Stimulated activated CD4-positive, alpha-beta T cell treated with anti-CD3 and anti-CD28 coated beads, Interleukin-2, amount 100 ng/mL, for 48 hours (primary cell): ENCODE measurements around the gene SPINK8.
"Not testable (repeated sequence)": the region's sequence is repeated elsewhere in the genome, so short reads cannot be mapped to it uniquely, and the experiment has no call there.

Source experiments
- DNase-seq, 2 donors: peaks; one replicate each; pipeline ENCODE4 v3.0.0-alpha.2; 2020

SPINK8 gene

GRCh38 chr3:48333346-48334245 is at the start of gene SPINK8:
Gene SPINK8 (minus strand): TSS chr3:48333661. CDS start chr3:48328341, 5,320 bp downstream.
- DNase-seq, result not testable (repeated sequence)

DNA sequence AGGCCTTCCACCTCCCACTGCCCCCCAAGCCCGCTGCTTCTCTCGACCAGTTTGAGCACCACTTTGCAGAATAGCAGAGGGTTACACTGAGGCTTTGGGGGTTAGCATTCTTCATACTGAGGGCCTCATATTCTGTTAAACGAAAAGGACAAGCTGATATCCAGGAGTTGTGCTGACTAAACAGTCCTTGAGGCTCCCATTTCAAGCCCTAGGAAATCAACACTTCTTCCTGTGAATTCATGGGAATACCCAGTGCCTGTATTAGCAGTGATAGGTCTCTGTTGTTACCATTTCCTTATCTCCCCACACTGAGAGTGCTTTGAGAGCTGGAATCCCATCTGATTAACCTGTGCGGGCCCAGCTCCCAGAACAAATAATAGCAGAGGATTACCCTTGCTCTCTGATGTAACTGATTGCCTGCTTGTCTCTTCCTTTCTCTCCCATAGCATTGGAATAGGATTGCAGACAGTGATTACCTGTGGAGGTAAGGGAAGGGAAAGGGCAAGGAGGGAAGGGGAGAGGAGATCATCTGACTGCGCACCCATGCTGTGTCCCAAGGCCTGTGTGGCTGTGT is 39.5 kb upstream of the SPINK8 start:
- DNase-seq, result no peak

DNA sequence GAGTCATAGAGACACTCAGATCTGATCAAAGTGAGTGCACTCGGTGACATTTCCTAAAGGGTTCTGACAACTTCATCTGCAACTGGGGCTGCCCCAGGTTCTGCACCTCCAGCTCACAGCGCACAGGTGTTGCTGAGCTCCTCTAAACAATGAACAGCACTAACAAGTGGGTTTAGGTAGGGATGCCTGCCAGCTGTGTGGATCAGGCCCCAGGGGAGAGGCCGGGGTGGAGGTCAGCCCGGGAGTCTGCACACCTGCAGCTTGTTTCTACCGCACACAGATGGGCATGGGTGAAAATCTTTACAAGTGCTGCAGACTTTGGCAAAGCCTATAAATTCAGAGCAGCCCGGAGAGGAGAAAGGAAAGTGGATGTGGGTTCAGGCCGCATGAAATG is 38.9 kb upstream of the SPINK8 start:
- no peak for DNase-seq

DNA sequence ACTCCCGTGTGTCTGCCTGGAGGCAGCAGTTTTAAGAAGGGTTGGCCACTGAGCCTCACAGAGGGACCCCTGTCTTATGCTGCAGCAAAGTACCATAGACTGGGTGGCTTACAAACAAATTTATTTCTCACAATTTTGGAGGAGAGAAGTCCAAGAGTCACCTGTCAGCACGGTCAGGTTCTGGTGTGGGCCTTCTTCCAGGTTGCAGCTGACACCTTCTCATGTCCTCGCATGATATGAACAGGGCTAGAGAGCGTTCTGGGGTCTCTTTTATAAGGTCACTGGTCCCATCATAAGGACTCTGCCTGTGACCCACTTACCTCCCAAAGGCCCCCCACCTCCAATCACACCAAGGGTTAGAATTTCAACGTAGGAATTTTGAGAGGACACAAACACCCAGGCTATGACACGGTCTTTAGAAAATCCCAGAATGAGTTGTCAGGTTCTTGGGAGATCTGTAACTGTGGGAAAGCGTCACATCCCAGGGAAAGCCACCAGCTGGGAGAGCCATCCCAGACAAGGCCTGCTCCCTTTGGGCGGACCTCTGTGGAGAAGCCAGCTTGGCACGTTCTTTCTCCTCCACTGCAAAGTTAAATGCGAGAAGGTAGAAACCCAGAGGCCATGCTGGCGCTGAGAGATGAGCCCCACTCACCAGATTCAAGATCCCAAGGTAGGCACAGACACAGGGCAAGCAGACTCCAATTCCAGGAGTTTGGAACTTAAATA is 38.4 kb upstream of the SPINK8 start, which contains the start of gene FBXW12:
TSS of gene FBXW12 (plus strand) at position 569 of the 726 bp plus-strand sequence. CDS start 549 bp downstream, outside the sequence.
- DNase-seq, result no peak

- no peak for DNase-seq
These were observed 36.9 kb upstream of the SPINK8 start for GRCh38 chr3:48370333-48370713.

DNA sequence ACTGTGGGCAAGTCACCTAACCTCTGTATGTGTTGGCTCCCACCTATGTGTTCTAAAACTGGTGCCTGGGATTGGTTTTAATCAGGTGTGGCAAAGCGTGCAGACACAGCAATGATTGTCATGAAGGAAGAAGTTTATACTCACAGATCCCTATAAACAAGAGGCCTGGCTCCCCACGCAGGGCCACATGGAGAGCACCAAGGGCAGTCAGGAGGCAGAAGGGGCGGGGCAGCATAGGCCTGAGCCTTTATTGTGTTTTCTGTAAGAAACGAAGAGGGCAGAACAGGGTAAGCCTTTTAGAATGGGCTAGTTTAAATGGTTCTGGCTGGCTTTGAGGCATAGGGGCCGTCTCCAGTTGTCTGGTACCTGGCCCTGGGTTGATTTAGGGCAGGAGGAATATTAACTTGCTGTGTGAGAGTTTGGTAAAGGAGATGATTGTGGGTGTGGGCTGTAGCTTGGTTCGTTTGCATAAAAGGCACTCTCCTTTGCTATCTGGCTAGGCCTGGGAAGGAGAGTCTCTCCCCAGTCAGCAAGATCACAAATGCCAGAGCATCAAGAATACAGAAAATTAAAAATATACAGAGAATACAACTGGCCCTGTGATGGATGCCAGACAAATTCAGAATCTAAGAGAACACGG is 36.4 kb upstream of the SPINK8 start:
- DNase-seq, result no peak

GRCh38 chr3:48367201-48367600 is 33.7 kb upstream of the SPINK8 start:
- DNase-seq, result no peak

DNA sequence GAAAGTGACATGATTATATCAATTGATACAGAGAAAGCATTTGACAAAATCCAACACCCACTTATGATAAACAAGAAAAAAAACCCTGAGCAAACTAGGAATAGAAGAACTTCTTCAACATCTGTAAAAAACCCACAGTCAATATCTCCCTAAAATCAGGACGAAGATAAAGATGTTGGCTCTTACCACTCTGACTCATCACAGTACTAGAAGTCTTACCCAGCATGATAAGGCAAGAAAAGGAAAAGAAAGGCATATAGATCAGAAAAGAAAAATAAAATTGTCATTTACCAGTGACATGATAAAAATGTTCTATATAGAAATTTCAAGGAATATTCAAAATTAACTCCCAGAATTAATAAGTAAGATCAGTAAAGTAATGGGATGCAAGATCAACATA is 31.4 kb upstream of the SPINK8 start:
- DNase-seq, result no peak

GRCh38 chr3:48361928-48362327 is 28.5 kb upstream of the SPINK8 start:
- no peak for DNase-seq

DNA sequence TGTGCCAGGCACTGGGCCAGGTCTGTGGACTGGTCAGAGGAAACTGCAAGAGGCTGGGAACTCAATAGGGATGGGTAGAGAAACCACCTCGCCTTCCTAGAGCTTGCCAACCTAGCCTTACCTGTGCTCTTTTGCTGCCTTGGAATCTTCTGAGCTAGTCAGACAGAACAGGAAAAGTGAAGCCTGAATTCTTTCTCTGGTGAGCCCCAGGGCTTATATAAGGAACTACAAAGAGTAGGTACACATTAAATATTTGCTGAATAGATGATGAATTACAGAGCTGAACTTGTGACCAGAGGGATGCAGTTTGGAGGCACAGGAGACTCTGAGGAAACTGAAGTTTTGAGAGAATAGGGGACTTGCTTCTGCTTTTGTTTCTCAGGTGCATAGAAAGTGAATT is 23.0 kb upstream of the SPINK8 start:
- no peak for DNase-seq

GRCh38 chr3:48353987-48354386 is 20.5 kb upstream of the SPINK8 start:
- no peak for DNase-seq

DNA sequence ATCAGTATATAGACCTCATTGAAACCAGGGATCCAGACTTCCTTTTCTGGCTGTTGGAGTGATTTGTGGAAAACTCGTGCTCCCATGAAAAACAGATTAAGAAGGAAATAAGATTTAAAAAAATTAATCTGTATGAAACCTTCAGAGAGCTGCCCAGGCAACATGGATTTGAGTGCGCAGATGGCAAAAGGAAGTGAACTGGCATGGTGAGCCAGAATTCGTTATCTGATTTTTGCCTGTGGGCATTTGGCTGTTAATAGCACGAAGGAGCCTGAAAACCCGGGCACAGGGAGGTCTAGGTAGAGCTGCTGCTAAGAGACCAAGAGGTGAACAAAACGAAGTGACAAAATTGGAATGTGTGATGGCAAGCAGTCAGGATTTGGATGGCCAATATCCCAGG is 19.1 kb upstream of the SPINK8 start:
- no peak for DNase-seq

- DNase-seq, result no peak
These were observed 14.0 kb upstream of the SPINK8 start for GRCh38 chr3:48347500-48347899.

- no peak for DNase-seq
These were observed 12.6 kb upstream of the SPINK8 start for GRCh38 chr3:48345946-48346572.

DNA sequence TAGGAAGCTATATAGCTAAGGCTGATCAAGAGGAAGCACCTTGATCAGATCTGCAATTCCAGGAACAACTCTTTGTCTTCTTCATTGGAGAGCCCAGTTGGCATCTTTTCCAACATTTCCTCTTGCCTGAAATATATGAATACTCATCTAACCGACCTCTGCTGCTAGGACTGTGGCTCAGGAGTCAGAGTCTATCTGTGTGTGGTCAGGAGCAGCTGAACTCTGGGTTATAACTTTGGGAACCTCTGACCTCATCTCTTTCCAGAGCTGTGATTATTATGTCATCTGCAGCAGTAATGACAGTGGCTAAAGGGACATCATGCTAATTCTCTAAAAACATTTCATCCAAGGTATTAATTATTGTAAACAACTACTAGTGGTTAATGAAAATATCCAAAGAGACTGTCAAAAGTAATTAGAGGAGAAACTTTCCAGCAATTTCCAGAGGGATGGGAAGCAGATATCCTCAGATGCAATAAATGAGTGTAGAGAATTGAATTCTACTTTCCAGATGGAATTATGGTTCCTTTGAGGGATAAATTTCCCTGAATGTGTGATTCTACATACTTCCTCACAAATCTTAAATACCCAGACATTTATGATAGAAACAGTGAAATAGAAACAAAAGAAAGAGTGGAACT is 11.5 kb upstream of the SPINK8 start:
- DNase-seq, result no peak

GRCh38 chr3:48343432-48343831 is 10.0 kb upstream of the SPINK8 start:
- DNase-seq, result no peak

DNA sequence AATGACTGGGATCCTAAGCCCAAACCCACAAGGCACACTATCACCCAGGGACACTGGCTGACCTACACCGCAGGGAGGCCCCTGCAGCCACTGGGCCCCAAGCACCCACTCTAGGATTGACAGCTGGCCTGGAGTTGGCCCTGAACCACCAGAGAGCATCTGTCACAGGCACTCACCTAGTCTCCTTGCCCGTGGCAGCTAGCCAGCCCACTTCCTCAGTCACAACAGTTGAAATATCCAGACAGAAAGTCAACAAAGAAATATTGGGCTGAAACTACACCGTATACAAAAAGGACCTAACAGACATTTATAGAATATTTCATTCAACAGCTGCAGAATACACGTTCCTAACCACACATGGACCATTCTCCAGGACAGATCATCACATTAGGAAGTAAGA is 5.2 kb upstream of the SPINK8 start:
- DNase-seq, result no peak

- DNase-seq, result not testable (repeated sequence)
These were observed 4.1 kb upstream of the SPINK8 start for GRCh38 chr3:48337536-48337935.

DNA sequence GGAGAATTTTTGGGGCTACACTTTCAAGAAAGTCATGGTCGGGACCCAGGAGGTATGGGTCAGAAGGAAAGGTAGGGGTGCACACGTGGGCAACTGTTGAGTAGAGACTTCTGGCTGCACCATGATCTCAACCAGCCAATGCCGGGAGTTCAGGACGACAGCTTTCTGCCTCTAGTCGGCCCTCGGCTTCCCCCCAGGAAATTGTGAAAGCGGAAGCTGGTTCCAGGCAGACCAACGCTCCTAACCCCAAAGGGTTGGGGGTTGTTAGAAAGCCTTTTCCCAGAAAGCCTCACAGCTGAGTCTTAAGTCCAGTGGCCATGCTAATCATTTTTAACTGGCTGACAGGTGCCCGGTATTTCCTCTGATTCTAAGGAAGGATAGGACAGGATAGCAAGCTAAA is 1.8 kb upstream of the SPINK8 start:
- not testable (repeated sequence) for DNase-seq

- no peak for DNase-seq
These were observed 1.1 kb upstream of the SPINK8 start for GRCh38 chr3:48334605-48335004.

DNA sequence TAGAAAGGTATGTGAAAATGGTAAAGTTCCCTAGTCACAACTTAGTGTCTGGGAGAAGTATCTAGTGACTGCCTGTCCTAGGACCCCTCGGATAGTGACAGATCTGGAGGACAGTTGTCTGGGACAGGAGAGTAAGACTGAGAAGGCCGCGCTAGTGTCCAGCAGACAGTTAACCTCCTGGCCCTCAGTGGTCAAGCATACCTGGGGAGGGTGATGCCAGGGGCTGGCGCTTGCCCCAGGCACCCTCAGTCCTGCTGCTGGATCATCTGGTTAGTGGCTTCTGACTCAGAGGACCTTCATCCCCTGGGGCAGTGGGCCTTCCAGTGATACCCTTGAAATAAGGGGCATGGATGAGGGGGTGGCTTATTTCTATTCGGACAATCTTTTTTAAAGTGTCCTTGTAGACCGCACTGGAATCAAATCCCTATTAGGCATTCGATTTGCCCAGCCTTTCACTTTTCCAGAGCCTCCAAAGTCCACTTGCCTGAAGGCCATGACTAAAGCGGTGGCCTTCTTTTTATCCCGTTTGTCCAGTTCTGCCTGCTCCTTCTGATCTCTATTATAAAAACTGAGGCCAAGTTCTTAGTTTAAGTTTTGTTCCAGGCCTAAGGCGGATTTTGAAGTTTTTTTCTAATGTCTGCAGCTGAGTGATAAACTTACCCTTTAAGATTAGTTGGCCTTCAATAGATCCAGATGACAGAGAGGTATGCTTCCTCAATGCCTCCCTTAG is 1.6 kb downstream of the SPINK8 start:
- DNase-seq, result not testable (repeated sequence)
